GM18873 (cell line): ENCODE results near the gene PAWR.
"Not testable (repeated sequence)": the region's sequence is repeated elsewhere in the genome, so short reads cannot be mapped to it uniquely, and the experiment has no call there.

Experiments
- ATAC-seq: cut with Tn5 transposase; IDR thresholded peaks from one replicate; pipeline ENCODE4 v1.9.1; 2021; ENCODE audit warnings: mild to moderate bottlenecking, moderate library complexity, moderate number of reproducible peaks; ENCODE audit not compliant: unreplicated experiment, low FRiP score

PAWR gene

GRCh38 chr12:79596719-79597350, 93.9 kb downstream of the PAWR start:
- no peak for ATAC-seq

- ATAC-seq, result no peak
Measured at GRCh38 chr12:79595273-79595672, 95.5 kb downstream of the PAWR start.

- no peak for ATAC-seq
Measured at GRCh38 chr12:79592865-79593264, 97.9 kb downstream of the PAWR start.

- no peak for ATAC-seq
Measured at GRCh38 chr12:79591988-79592387, 98.8 kb downstream of the PAWR start.

- no peak for ATAC-seq
Measured at GRCh38 chr12:79590751-79591150, 100.0 kb downstream of the PAWR start.

- no peak for ATAC-seq
Measured at GRCh38 chr12:79587368-79587767, 103.4 kb downstream of the PAWR start.

GRCh38 chr12:79585147-79585546, 105.6 kb downstream of the PAWR start:
- no peak for ATAC-seq

- ATAC-seq, result no peak
Measured at GRCh38 chr12:79573820-79574219, 116.9 kb downstream of the PAWR start.

- ATAC-seq, result no peak
Measured at GRCh38 chr12:79569679-79570078, 121.1 kb downstream of the PAWR start.

GRCh38 chr12:79567175-79567563, 123.6 kb downstream of the PAWR start:
- no peak for ATAC-seq

- no peak for ATAC-seq
Measured at GRCh38 chr12:79566452-79567174, 124.2 kb downstream of the PAWR start.

GRCh38 chr12:79564727-79565350, 125.9 kb downstream of the PAWR start:
- not testable (repeated sequence) for ATAC-seq

- ATAC-seq, result no peak
Measured at GRCh38 chr12:79563021-79563740, 127.6 kb downstream of the PAWR start.

GRCh38 chr12:79561401-79562132, 129.2 kb downstream of the PAWR start:
- ATAC-seq, result no peak

- no peak for ATAC-seq
Measured at GRCh38 chr12:79560225-79560889, 130.4 kb downstream of the PAWR start.

- ATAC-seq, result no peak
Measured at GRCh38 chr12:79559591-79559990, 131.2 kb downstream of the PAWR start.

- no peak for ATAC-seq
Measured at GRCh38 chr12:79558924-79559469, 131.8 kb downstream of the PAWR start.

- no peak for ATAC-seq
Measured at GRCh38 chr12:79557690-79558315, 133.0 kb downstream of the PAWR start.
